ENCODE measurements around the gene LGI4. TPM values are rescaled to one million over a fixed set of nuclear protein-coding genes. Genes with fewer than 3 reads are reported as not detected.

The LGI4 gene
- total and polyA plus RNA-seq, 4 donors, result 0.18 to 1.5 (median 1.1) TPM

GRCh38 chr19:35110974-35111373 lies 23.9 kb downstream of the LGI4 start:
- Histone ChIP-seq H3K27ac (ENCODE audit: low read depth in 1 of 2, low read length in 2 of 2) (no peak overlapping the region), H3K9ac (ENCODE audit: low read depth in 1 of 2, low read length in 2 of 2) (no peak overlapping the region), H3K4me3 (ENCODE audit: low read depth in 1 of 3, low read length in 3 of 3) (no peak overlapping the region), H3K4me1 (ENCODE audit: control insufficient read depth in 4 of 4, insufficient read depth in 4 of 4, low read length in 3 of 4) (peaks cover 2 to 9% (median 5%) of the 10 kb centered on the region in 4 donors), H3K27me3 (ENCODE audit: control insufficient read depth in 4 of 4, insufficient read depth in 4 of 4, low read length in 3 of 4) (no peaks in the 10 kb centered on the region), H3K9me3 (ENCODE audit: control insufficient read depth in 4 of 4, low read length in 3 of 4) (no peaks in the 10 kb centered on the region), H3K36me3 (ENCODE audit: control insufficient read depth in 4 of 4, insufficient read depth in 3 of 4, low read depth in 1 of 4, low read length in 3 of 4) (no peaks in the 10 kb centered on the region)
- 78% methylated on average over 9 of the region's 9 CpGs for WGBS
- no peak for DNase-seq (ENCODE audit: low spot score)
- no peak for TF ChIP-seq REST (IDR thresholded peaks at IDR 0.05)
- TF ChIP-seq CTCF (IDR thresholded peaks at IDR 0.05; ENCODE audit: low read depth, low read length, missing input control), result no peak
- no peak for TF ChIP-seq HNF4A (conservative IDR thresholded peaks at IDR 0.05)
- TF ChIP-seq RXRA (IDR thresholded peaks at IDR 0.05), result no peak
- TF ChIP-seq ATF3 (IDR thresholded peaks at IDR 0.05), result no peak
- no peak for TF ChIP-seq NR2F2 (IDR thresholded peaks at IDR 0.05)
- no peak for TF ChIP-seq YY1 (IDR thresholded peaks at IDR 0.05)
- no peak for TF ChIP-seq EGR1 (IDR thresholded peaks at IDR 0.05; ENCODE audit: low read depth in 2 of 2)
- TF ChIP-seq TAF1 (conservative IDR thresholded peaks at IDR 0.05), result no peak
- TF ChIP-seq FOXA1 (IDR thresholded peaks at IDR 0.05), result no peak
- TF ChIP-seq RAD21 (IDR thresholded peaks at IDR 0.05), result no peak
- TF ChIP-seq GABPA (IDR thresholded peaks at IDR 0.05 in 1 of 2, conservative IDR thresholded peaks at IDR 0.05 in 1 of 2), result no peak
- TF ChIP-seq MAX (IDR thresholded peaks at IDR 0.05), result no peak
- no peak for TF ChIP-seq FOXA2 (IDR thresholded peaks at IDR 0.05)
- no peak for TF ChIP-seq JUND (IDR thresholded peaks at IDR 0.05)
- TF ChIP-seq HNF4G (IDR thresholded peaks at IDR 0.05), result no peak
- no peak for TF ChIP-seq ZBTB33 (IDR thresholded peaks at IDR 0.05)
- TF ChIP-seq SP1 (IDR thresholded peaks at IDR 0.05), result no peak
